GM21717 (cell line): Measurements from ENCODE around the gene CACNA2D3.

Source experiments
- ATAC-seq: cut with Tn5 transposase; IDR thresholded peaks from one replicate; pipeline ENCODE4 v1.9.1; 2021; ENCODE audit warnings: mild to moderate bottlenecking, moderate library complexity; ENCODE audit not compliant: unreplicated experiment

The CACNA2D3 gene

DNA sequence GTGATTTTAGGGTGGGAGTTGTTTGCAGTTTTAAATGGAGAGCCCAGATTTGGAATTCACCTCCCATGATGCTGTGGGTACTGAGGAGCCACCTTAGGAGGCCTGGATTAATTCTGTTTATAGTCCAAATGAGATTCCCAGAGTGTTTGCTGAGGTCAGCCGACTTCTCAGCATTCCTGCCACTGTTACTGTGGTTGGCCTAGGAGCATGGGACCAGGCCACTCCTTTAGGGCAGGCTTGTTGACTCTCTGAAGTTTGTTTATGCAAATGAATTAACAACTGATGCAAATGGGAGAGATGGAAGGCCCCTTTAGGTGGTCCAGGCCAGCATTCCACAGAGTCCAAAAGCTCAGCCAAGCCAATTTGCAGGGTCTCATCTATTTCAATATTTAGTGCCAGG lies 46.1 kb downstream of the CACNA2D3 start:
- ATAC-seq, result no peak

DNA sequence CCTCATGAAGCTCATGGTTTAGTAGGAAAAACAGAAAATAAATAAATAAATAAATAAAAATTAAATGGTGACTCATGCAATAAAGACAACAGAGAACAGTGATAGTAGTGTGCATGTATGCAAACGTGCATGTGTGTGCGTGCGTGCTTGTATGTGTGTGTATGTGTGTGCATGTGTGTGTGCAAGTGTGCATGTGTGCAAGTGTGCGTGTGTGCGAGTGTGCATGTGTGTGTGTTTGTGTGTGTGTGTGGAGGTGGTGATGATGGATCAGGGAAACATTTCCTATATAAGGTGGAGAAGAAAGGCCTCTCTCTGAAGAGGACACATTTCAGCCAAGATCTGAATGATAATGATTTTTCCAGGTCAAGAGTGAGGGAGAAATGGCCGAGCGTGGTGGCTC lies 47.2 kb downstream of the CACNA2D3 start:
- ATAC-seq, result no peak

DNA sequence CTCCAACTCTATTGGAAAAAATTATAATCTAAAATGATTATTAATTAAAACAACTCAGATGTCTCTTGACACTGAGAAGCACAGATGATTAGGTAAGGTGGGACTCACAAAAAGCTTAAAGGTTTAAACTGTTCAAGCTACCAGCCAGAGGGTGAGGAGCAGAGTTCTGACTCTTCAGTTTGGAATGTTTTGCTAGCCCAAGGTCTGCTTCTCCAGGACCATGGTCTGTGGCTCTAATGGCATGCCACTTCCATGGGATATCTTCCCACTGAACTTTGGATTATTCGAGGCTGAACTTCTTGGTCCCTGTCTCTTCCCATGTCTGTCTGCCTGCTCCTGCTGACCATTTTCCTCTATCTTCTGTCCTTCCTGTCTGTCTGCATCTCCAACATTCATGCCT lies 49.2 kb downstream of the CACNA2D3 start:
- ATAC-seq, result no peak

DNA sequence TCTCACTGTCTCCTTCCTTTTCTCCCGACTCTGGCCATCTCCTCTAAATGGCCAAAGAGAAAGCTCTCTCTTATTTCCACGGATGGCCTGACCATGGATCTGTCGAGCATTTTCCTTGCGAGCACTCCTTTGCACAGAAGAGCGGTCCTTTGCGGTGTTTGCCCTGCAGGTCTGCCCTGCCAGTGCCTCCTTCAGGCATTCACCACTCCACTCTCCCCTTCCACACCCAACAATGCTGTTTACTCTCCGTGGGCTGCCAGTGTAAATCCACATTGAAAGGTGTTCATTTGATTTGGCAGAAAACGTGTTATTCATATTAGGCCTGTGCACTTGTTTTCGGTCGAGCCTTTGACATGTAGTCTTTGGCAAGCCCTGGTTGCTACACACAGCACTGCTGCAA lies 49.6 kb downstream of the CACNA2D3 start:
- ATAC-seq, result no peak

DNA sequence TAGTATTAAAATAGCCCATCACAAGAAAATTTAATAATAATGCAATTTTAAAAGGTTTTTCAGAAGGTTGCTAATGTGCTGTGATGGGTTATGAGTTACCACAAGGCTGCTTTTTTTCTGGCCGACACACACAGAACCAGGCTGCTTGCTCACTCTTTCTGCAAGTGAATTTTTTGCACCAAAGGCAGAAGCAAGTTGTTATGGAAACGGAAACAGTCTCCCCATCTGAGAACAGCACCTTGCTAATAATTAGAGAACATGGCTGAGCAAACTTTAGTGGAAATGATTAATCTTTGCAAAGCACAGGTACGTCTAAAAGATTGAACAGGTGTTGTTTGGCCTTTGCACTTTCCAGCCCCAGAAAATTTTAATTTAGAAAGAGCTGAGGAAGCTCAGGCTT lies 51.0 kb downstream of the CACNA2D3 start:
- ATAC-seq, result no peak

DNA sequence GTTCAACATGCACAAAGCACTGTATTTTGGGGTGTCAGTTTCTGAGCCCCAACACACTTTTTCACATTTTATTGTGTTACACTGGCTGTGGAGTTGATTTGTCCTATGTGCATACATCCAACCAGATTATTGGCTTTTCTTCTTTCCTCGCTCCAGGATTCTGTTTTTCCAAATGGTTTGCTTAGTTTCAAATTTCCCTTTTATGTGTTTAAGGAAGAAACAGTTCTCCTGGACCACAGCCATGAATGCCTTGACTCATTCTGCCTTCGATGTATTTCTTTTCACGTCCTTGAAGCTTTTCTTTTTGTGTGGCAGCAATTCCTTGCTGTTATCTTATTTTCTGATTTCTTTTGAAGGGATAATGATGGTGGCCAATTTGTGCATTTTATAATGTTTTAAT lies 53.8 kb downstream of the CACNA2D3 start:
- ATAC-seq, result no peak

DNA sequence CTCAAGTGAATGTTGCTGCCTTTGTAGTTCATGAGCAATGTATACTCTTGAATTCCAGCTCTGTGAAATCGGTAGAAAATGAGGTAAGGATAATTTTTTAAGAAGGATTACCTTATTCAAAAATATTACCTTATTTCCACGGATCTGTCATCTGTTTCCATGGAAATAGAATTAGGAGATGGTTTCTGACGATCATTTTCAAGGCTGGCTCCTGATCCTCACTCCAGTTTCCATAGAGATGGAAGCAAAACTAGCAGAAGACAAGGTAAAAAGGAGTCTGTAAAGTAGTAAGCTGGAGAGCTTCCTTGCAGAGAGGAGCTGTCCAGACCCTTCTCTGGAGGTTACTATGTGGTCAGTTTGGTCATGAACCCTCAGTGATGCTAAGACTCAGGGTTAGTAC lies 55.5 kb downstream of the CACNA2D3 start:
- no peak for ATAC-seq

DNA sequence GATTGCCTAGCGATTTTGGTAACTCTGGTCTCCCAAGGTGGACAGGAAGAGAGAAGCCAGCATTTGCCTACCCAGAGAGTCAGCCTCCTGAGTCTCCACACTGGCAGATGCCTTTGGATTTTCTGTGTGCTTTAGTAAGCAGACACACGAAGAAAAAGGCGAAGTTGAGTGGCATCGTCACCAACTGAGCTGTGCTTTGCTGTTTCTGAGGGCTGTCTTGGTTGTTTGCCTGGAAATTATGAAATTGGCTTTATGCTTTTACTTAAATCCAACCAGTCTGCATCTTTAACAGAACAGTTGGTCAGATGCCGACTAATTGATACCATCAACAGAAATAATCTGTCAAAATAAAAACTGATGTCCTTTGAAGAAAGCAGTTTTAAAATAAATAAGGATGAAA lies 56.0 kb downstream of the CACNA2D3 start:
- ATAC-seq, result no peak

DNA sequence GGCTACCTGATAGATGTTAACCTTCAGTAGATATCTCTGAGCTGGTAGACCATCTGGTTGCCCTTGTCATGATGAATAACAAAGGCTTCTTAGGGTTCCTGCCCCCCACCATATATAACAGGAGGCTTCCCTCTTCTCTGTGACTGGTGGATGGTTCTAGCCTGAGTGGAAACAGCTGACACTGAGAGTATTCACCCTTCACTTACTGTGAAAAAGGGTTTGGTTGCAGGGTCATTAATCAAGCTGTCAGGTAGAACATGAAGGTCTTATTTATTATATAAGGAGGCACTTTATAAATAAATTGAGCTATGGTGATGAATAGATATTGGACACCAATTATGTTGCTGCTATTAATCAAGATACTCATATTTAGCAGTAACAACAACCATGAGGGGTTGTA lies 58.6 kb downstream of the CACNA2D3 start:
- ATAC-seq, result no peak

DNA sequence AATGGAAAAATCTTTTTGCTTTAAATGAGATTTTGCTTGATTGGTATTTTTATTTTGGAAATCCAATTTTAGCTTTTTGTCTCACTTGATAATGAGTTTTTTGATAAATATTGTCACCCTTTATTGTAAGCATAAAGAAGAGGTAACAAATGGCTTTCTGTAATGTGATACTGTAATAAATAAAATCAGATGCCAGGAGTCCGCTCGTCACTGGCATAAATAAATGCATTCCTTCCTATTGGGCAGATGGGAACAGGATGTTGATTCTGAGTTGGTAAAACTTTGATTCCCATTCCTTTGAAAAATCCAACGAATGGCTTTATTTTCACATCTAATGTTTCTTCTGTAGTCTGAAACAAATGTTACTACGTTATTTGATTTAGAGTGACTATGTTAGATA lies 59.9 kb downstream of the CACNA2D3 start:
- no peak for ATAC-seq

DNA sequence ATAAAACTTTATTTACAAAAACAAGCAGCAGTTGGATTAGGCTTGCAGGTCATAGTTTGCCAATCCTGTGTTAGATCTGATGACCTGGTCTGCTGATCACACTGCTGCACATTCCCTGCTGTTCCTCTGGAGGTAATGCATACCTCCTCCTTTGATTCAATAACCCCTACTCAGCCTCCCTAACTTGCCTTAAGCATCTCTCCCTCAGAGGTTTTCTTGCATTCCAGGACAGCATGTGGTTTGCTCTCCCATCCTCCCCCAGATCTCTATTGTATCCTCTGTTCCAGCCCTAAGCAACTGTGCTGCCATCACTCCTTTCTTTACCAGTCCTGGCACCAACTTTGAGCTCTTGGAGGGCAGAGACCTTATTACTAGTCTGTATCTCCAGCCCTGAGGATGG lies 63.4 kb downstream of the CACNA2D3 start:
- ATAC-seq, result no peak

DNA sequence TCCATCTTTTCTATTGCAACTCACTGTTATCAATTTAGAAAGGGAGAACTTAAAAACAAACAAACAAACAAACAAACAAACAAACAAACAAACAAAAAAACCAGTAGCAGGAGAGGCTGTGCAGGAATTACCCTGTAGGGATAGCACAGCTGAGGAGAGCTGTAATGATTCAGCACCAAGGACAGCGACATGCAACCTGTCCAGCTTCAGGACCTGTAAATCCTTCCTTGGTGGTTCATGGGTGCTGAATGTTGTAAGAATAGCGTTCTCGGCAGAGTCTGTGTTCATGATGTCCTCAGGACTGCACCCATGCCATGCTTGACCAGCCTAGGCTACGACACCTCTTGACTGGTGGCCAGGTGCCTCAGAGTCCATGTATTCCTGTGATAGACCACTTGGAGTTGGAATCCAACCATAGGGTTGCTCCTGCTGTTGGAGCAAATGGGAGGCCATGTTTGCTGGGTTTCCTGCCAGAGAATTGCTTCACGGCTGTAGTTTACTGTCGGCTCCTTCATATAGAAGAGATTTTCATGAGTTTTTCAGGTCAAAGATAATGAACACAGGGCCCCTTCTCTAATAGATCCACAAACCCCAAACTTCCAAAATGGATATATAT lies 65.9 kb downstream of the CACNA2D3 start:
- ATAC-seq, result no peak

DNA sequence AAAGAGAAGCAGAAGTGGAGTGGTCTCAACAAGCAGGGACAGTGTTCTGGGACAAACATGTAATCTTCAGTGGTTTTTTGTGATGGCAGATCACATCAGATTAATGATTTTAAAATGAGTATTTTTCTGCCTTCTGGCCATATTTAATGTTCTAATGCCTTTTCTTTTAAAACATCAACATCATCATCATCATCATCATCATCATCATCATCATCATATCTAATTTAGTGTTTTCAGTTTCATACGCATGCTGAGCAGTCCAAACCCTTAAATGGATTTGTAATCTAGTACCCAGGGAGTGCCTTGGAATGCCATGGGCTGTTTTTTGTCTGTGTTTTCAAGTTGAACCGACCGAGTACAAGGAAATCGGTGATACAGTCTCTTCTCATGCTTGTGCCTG lies 68.9 kb downstream of the CACNA2D3 start:
- no peak for ATAC-seq

DNA sequence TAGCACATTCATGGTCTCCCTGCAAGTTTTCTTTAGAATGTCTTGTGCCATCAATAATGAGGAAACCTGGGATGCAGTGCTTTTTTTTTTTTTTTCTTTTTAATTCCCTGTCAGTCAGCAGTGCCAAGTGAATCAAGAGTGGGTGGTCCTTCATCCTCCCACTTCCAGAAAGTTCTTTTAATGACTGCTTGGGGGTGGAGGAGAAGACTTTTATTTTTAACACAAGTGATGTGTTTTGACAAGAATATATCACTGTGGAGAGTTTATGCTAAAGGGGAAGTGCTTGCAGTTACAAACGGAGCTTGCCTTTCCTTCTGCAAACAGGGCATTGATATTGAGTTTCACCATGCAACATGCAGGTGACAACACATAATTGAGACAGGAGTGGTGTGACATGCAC lies 69.7 kb downstream of the CACNA2D3 start:
- no peak for ATAC-seq

DNA sequence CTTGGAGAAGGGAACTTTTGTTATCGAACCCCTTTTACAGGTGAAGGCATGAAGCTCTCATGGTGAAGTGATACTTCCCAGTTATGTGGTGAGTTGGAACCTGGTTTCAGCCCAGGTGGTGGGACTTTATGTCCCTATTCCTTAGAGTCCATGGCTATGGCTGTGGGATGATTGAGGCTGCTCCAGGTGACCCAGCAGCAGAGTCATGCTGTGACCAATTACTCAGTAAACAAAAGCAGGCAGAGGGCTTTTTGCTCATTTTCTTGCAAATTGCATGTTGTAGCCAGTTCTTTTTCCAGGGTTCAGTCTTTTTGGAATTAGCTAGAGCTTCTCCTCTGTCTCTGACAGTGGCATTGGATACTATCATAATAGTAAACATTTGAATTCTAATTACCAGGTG lies 70.7 kb downstream of the CACNA2D3 start:
- ATAC-seq, result no peak

DNA sequence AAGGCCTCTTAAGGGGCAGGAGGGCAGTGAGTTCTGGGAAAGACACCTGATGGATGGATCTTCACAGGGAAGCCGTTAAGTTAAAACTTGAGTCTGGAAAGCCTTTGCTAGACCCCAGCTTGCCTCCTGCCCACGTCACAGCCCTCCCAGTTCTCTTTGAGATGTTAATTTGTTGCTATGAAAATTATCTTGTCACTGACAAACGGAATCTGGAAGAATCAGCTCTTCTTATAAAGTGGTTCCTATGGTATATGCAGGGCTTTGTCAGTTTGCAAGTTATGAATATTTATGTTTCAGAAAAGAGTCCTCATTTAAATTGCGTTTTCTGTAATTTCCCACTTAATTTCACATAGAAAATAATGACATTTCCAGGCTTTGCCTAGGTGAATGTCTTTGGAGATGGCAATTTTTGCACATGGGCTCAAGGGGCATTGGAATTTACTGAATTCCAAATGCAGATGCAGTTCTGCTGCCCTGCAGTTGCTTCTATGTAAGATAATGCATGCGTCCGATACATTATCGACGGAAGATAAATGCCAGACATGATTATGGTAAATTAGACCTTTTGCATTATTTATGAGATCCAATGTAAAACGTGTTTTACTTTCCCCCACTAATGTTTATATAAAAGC lies 74.1 kb downstream of the CACNA2D3 start:
- no peak for ATAC-seq

DNA sequence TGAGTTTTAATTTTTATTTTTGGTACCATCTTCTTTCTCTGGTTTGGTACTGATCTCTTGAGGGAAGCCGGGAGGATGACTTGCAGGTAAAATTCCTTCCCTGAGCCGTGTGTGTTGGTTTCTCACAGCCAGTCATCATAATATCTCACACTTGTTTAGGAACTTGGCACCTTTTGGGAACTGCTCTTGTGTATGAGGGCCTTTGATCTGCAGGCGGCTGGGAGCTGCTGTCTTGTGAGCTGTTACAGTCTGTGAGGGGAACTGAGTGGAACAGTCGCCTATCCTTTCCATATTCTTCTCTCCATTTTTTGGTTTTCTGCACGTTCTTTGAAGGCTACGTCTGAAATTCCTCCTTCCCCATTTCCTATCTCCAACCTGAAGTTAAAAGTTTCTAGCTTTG lies 75.2 kb downstream of the CACNA2D3 start:
- ATAC-seq, result no peak

DNA sequence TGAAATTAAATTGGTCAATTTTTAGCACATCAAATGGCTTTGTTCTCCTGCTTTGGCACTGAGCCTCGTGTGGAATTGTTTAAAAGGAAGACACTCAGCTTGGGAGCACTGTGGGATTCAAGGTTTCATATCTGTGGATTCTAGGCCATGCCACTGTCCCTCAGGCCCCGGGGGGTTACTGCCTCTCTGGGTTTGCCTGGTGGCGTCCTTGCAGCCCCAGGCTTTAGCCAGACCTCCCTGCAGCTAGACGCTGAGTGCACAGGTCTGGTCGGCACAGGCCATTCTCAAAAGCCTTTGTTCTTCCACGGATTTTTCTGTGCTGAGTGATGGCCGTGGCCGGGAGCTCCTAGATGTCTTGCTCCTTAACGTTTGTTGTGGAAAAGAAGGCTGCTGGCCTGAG lies 76.2 kb downstream of the CACNA2D3 start:
- ATAC-seq, result no peak

DNA sequence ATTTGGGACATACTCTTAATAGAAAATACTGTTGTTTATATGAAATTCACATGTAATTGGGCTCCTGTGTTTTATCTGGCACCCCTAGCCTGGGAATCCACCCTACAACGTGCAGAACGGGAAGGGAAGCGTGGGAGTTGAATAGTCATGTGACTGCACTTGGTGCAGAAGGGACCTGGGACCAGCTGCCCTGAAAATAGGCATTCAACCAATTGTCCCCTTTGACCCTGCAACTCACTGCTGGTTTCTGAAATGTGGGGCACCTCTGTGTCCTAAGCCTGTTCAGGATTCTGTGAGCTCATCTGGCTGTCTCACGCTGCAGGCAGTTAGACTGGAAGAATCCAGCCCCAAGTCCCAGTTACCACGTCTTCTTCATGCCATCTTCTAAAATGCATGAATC lies 79.7 kb downstream of the CACNA2D3 start:
- ATAC-seq, result no peak

DNA sequence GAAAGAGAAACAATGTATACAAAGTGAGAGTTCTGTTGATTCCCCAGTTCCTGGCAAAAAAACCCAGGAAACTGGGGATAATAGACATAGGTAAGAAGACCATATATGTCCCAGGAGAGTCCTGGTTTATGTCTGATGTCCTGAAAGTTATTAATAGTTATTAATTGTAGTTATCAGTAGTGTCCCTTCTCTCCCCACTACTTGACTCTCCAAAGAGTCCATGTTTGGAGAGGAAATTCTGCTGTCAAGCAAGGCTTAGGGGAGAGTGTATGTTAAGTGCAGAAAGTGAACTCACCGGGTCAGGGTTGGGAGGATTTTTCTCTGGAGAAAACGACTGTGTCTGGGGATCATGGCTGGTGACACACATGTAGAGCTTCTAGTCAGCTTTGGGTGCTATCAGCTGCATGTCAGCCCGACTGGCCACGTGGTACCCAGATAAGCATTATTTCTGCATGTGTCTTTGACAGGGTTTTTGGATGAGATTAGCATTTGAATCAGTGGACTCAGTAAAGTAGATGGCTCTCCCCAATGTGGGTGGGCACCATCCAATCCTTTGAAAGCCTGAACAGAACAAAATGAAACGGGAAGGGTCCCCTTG lies 80.4 kb downstream of the CACNA2D3 start:
- no peak for ATAC-seq

DNA sequence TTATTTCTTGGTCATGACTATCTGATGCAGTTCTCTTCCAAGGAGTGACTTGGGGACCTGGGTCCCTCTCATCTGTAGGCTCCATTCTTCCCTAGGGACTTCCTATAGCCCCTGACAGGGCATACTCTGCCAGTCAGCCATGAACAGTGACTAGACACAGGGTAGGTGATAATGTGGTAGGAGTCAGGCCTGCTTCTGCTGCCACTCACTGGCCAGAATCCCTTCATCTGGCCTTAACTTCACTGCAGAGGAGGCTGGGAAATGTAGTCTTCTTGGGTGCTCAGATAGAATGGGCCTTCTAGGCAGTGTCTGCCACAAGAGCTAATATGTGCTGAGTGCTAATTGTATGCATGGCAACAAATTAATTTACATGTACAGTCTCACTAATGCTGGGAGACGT lies 84.5 kb downstream of the CACNA2D3 start:
- ATAC-seq, result no peak

DNA sequence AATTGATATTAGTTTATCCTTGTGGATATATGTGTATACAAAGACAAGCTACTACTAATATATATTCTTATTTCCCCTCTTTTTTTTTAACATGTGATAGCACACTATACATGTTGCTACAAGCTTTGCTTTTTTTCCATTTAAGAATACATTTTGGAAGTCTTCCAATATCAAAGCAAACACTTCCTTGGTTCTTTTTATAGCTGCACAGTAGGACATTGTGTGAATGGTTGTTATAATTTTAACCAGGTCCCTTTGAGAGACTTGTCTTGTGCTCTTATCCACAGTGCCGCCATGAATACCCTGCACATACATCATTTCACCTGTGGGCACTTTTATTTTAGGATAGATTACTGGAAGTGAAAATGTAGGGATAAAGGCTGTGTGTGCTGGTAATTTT lies 88.7 kb downstream of the CACNA2D3 start:
- no peak for ATAC-seq

DNA sequence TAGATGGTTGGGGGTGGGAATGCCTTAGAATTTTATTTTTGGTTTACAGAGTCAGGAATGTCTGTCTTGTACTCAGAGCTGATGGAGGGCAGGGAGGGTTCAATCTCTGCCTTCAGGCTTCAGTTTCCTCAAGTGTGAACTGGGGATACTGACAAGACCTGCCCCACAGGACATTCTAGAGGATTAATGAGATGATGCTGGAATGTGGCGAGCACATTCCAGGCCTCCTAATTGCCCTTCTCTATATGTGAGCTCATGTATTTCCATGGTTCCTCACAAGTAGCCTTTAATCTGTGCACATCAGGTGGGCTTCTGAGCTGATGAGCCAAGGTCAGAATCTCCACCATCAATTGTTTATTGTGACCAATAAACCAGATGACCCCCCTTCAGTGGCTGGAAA lies 90.4 kb downstream of the CACNA2D3 start:
- no peak for ATAC-seq
